Upper lobe of left lung (tissue), 4 donors: ENCODE data around the gene FOXO6.

Source experiments
- CTCF ChIP-seq, 6 experiments: fragments of 450-650 bp in 4 of 6; fragments of 200-600 bp in 2 of 6; sonication (generic) in 2 of 6; IDR thresholded peaks; one replicate each; pipeline ENCODE4 v1.5.1; 2016 to 2019; ENCODE audit warnings: antibody characterized with exemption in 6 of 6
- EP300 ChIP-seq, 4 donors: sonication (generic); formaldehyde crosslinking; IDR thresholded peaks; one replicate each; pipeline ENCODE4 v1.5.1; 2017; ENCODE audit warnings: antibody characterized with exemption in 4 of 4, control low read depth in 2 of 4
- POLR2A ChIP-seq, 4 donors: fragments of 450-650 bp; IDR thresholded peaks; one replicate each; pipeline ENCODE4 v1.5.1; 2016 to 2017; ENCODE audit warnings: antibody characterized with exemption in 4 of 4, mild to moderate bottlenecking in 2 of 4

GRCh38 chr1:41414716-41415306 lies 53.6 kb downstream of the FOXO6 start:
- no peak for TF ChIP-seq POLR2A (IDR thresholded peaks at IDR 0.05)
- TF ChIP-seq CTCF (IDR thresholded peaks at IDR 0.05): no peak
- TF ChIP-seq EP300 (IDR thresholded peaks at IDR 0.05): no peak
